CD4-positive, alpha-beta T cell treated with Interleukin-4 for 1 hour (primary cell): ENCODE measurements around the gene BIVM.
"Not testable (repeated sequence)": the region's sequence is repeated elsewhere in the genome, so short reads cannot be mapped to it uniquely, and the experiment has no call there.

Experiments
- DNase-seq, 2 donors: peaks; one replicate each; pipeline ENCODE4 v3.0.0-alpha.2; 2020 to 2022

Gene BIVM

GRCh38 chr13:102798581-102799425 is at the start of gene BIVM, which contains the start of gene POGLUT2:
TSS of gene BIVM (plus strand) at chr13:102799119. CDS start at chr13:102807268, 8,149 bp downstream.
TSS of gene POGLUT2 (minus strand) at chr13:102798976. CDS start at chr13:102798670, 306 bp downstream.
- DNase-seq, result peak; percentile 72 to 76

GRCh38 chr13:102751886-102752285 is 47.0 kb upstream of the BIVM start:
- DNase-seq, result no peak

- DNase-seq, result no peak
These were observed 41.9 kb upstream of the BIVM start for GRCh38 chr13:102757006-102757405.

GRCh38 chr13:102758842-102759241 is 40.1 kb upstream of the BIVM start:
- no peak for DNase-seq

GRCh38 chr13:102761071-102761470 is 37.8 kb upstream of the BIVM start:
- DNase-seq, result no peak

- no peak for DNase-seq
These were observed 35.2 kb upstream of the BIVM start for GRCh38 chr13:102763741-102764140.

- no peak for DNase-seq
These were observed 30.0 kb upstream of the BIVM start for GRCh38 chr13:102768909-102769308.

- no peak for DNase-seq
These were observed 29.2 kb upstream of the BIVM start for GRCh38 chr13:102769679-102770078.

- DNase-seq, result no peak
These were observed 28.5 kb upstream of the BIVM start for GRCh38 chr13:102770435-102770834.

- no peak for DNase-seq
These were observed 27.4 kb upstream of the BIVM start for GRCh38 chr13:102771298-102772041.

- no peak for DNase-seq
These were observed 26.9 kb upstream of the BIVM start for GRCh38 chr13:102772042-102772425.

- DNase-seq, result peak; percentile 89 to 90
These were observed 25.3 kb upstream of the BIVM start, which contains the start of gene TEX30 for GRCh38 chr13:102773441-102774213. TSS of gene TEX30 (minus strand) at chr13:102773786. CDS start at chr13:102770026, 3,760 bp downstream.

- DNase-seq, result no peak
These were observed 24.7 kb upstream of the BIVM start for GRCh38 chr13:102774214-102774568.

GRCh38 chr13:102774591-102775520 is 24.1 kb upstream of the BIVM start:
- DNase-seq, result no peak

GRCh38 chr13:102776271-102776670 is 22.6 kb upstream of the BIVM start:
- no peak for DNase-seq

GRCh38 chr13:102777736-102778135 is 21.2 kb upstream of the BIVM start:
- DNase-seq, result no peak

GRCh38 chr13:102779436-102780159 is 19.3 kb upstream of the BIVM start:
- DNase-seq, result peak in 1 of 2 donors; percentile 69

- DNase-seq, result not testable (repeated sequence)
These were observed 18.3 kb upstream of the BIVM start for GRCh38 chr13:102780656-102781055.

- DNase-seq, result no peak
These were observed 17.3 kb upstream of the BIVM start for GRCh38 chr13:102781591-102781990.

GRCh38 chr13:102784483-102784882 is 14.4 kb upstream of the BIVM start:
- no peak for DNase-seq

- no peak for DNase-seq
These were observed 10.2 kb upstream of the BIVM start for GRCh38 chr13:102788683-102789082.
